BLaER1 (cell line): ENCODE measurements around the gene DEF6.
A peak's percentile ranks its signal among the peaks of the same experiment; 100 is the strongest.

Experiments
- H3K27ac ChIP-seq: shearing (Covaris generic); formaldehyde crosslinking; 2 replicates; pipeline ENCODE4 v1.8.1; 2022
- H3K27me3 ChIP-seq: shearing (Covaris generic); formaldehyde crosslinking; 2 replicates; pipeline ENCODE4 v1.8.1; 2022
- H3K36me3 ChIP-seq: shearing (Covaris generic); formaldehyde crosslinking; 2 replicates; pipeline ENCODE4 v1.8.1; 2022
- H3K4me1 ChIP-seq: shearing (Covaris generic); formaldehyde crosslinking; 2 replicates; pipeline ENCODE4 v1.8.1; 2022
- H3K4me2 ChIP-seq: shearing (Covaris generic); formaldehyde crosslinking; 2 replicates; pipeline ENCODE4 v1.8.1; 2022
- H3K4me3 ChIP-seq: shearing (Covaris generic); formaldehyde crosslinking; 2 replicates; pipeline ENCODE4 v1.8.1; 2022
- H3K9ac ChIP-seq: shearing (Covaris generic); formaldehyde crosslinking; 2 replicates; pipeline ENCODE4 v1.8.1; 2022
- H3K9me3 ChIP-seq: shearing (Covaris generic); formaldehyde crosslinking; 2 replicates; pipeline ENCODE4 v1.8.1; 2022
- H4K20me1 ChIP-seq: shearing (Covaris generic); formaldehyde crosslinking; 2 replicates; pipeline ENCODE4 v1.8.1; 2022
- Cebpa-rat ChIP-seq: shearing (Covaris generic); IDR thresholded peaks from 2 replicates; pipeline ENCODE4 v1.8.1; 2022

DEF6 gene, protein sequence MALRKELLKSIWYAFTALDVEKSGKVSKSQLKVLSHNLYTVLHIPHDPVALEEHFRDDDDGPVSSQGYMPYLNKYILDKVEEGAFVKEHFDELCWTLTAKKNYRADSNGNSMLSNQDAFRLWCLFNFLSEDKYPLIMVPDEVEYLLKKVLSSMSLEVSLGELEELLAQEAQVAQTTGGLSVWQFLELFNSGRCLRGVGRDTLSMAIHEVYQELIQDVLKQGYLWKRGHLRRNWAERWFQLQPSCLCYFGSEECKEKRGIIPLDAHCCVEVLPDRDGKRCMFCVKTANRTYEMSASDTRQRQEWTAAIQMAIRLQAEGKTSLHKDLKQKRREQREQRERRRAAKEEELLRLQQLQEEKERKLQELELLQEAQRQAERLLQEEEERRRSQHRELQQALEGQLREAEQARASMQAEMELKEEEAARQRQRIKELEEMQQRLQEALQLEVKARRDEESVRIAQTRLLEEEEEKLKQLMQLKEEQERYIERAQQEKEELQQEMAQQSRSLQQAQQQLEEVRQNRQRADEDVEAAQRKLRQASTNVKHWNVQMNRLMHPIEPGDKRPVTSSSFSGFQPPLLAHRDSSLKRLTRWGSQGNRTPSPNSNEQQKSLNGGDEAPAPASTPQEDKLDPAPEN

DNA sequence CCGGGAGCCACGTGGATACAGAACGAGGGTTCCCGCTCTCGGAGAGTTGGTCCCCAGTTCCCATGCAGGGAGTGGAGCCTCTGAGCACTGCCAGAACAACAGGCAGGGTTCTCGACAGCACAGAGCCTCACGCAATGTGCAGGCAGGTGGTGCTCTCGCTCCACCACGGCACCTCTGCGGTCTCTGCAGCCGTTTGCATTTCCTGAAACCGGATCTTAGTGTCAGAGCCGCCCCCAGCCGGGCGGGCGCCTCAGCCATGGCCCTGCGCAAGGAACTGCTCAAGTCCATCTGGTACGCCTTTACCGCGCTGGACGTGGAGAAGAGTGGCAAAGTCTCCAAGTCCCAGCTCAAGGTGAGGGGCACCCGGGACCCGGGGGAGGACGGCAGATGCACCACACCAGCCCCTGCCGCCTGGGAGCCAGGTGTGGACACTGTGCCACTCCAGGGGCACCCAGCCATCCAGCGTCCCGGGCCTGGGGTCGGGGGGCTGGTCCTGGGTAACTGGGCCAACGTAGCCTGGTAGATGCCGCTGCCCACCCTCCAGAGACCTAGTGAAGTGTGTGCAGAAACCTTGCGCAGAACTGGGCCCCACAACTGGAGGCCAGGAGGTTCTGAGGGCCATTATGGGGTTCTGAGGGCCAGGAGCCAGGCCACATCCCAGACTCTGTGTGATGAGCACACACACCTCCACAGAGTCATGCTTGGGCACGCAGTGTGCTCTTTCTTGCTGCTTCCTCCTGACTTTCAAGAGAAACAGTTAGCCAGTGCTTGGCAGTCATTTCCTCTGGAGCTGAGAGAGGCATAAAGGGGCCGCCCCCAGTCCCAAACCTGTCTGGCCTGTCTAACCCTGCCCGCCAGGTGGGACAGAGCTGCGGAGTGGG is at the start of gene DEF6:
TSS of gene DEF6 (plus strand) at position 218 of the 881 bp plus-strand sequence. CDS start at position 257, 39 bp downstream.
- peak within 1 kb of the TSS; percentile 83 for H3K4me3 ChIP-seq
- peak within 1 kb of the TSS; percentile 98 for H3K27ac ChIP-seq
- peaks cover 98% of the 10 kb centered on the region for H3K4me1 ChIP-seq
- no peaks in the 10 kb centered on the region for H3K9me3 ChIP-seq
- peaks cover 23% of the 10 kb centered on the region for H4K20me1 ChIP-seq
- no peaks in the 10 kb centered on the region for H3K27me3 ChIP-seq
- TF ChIP-seq Cebpa-rat = no peak
- H3K9ac ChIP-seq = peak within 1 kb of the TSS; percentile 96
- H3K36me3 ChIP-seq = peaks cover 27% of the 10 kb centered on the region
- peak within 1 kb of the TSS; percentile 100 for H3K4me2 ChIP-seq

DNA sequence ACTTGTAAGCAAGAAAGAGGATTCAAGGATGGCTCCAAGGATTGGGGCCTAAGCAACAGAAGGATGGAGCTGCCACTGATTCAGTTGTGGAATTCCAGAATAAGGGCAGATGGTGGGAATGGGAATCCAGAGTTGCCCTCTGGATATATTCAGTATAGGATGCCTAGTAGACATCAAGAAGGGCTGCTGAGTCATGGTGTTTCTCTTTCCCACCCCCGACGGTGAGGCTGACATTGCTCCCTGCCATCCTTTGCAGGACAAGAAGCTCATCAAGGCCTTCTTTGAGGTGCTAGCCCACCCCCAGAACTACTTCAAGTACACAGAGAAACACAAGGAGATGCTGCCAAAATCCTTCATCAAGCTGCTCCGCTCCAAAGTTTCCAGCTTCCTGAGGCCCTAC is 49.3 kb upstream of the DEF6 start:
- Histone ChIP-seq H3K36me3 (peaks cover 59% of the 10 kb centered on the region), H3K9ac (no peak overlapping the region), H3K9me3 (no peaks in the 10 kb centered on the region), H3K4me2 (peak overlapping the region; percentile 36), H3K27me3 (no peaks in the 10 kb centered on the region), H3K27ac (no peak overlapping the region), H3K4me3 (no peak overlapping the region), H4K20me1 (peaks cover 60% of the 10 kb centered on the region), H3K4me1 (peaks cover 29% of the 10 kb centered on the region)
- TF ChIP-seq Cebpa-rat = no peak

DNA sequence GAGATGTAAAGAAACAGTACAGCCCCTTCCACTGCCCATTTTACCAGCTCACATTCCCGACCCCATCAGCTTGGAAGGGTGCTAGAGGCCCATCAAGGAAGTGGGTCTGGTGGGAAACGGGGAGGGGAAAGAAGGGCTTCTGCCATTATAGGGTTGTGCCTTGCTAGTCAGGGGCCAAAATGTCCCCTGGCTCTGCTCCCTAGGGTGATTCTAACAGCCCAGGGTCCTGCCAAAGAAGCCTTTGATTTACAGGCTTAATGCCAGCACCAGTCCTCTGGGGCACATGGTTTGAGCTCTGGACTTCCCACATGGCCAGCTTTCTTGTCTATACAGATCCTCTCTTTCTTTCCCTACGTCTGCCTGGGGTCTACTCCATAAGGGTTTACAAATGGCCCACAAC is 48.7 kb upstream of the DEF6 start:
- Histone ChIP-seq H3K36me3 (peaks cover 52% of the 10 kb centered on the region), H3K9me3 (no peaks in the 10 kb centered on the region), H4K20me1 (peaks cover 60% of the 10 kb centered on the region), H3K4me3 (no peak overlapping the region), H3K9ac (no peak overlapping the region), H3K27me3 (no peaks in the 10 kb centered on the region), H3K4me1 (peaks cover 29% of the 10 kb centered on the region), H3K27ac (no peak overlapping the region), H3K4me2 (peak overlapping the region; percentile 36)
- no peak for TF ChIP-seq Cebpa-rat

DNA sequence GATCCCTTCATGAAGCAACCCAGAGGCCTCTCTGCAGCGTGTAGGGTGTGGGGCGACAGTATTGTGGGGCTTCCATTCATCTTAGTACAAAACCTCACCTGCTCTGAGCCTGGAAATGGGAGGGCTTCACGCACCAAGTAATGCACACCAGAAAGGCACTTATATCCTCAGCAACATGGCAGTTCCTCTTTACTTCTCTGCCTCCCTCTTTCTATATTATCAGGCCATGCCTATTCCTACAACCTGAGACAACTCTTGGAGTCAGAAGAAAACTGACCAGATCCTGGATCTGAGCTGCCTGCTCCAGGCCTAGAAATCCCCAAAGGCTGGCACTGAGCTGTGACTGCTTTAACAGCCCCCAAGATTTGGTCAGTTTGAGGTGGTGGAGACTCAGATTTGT is 45.7 kb upstream of the DEF6 start:
- Histone ChIP-seq H3K27me3 (no peaks in the 10 kb centered on the region), H3K4me2 (no peak overlapping the region), H3K4me1 (peaks cover 29% of the 10 kb centered on the region), H3K9me3 (no peaks in the 10 kb centered on the region), H3K27ac (no peak overlapping the region), H3K9ac (no peak overlapping the region), H4K20me1 (peaks cover 43% of the 10 kb centered on the region), H3K36me3 (peaks cover 26% of the 10 kb centered on the region), H3K4me3 (no peak overlapping the region)
- TF ChIP-seq Cebpa-rat = no peak

DNA sequence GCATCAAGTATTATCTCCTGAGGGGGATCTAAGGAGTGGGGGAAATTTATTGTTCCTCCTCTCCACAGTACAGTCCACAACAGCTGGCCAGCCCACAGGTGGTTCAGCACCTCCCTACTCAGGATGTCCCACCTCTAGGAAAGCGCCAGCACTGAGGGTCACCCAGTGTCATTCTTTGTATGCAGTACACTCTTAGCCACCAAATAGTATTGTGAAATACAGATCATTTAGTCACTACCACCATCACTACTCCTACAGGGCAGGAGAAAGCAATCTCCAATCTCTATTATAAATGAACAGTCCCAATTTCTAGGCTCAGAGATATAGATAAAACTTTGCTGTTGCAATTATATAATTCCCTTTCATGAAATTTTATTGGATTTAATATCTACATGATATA is 44.4 kb upstream of the DEF6 start:
- peaks cover 33% of the 10 kb centered on the region for H3K4me1 ChIP-seq
- no peak overlapping the region for H3K27ac ChIP-seq
- no peak overlapping the region for H3K4me2 ChIP-seq
- no peak overlapping the region for H3K9ac ChIP-seq
- peak; percentile 28; the same call in 1 of the 2 replicates for TF ChIP-seq Cebpa-rat
- no peak overlapping the region for H3K4me3 ChIP-seq
- H3K27me3 ChIP-seq = no peaks in the 10 kb centered on the region
- no peaks in the 10 kb centered on the region for H3K9me3 ChIP-seq
- H4K20me1 ChIP-seq = peaks cover 43% of the 10 kb centered on the region
- peaks cover 25% of the 10 kb centered on the region for H3K36me3 ChIP-seq

DNA sequence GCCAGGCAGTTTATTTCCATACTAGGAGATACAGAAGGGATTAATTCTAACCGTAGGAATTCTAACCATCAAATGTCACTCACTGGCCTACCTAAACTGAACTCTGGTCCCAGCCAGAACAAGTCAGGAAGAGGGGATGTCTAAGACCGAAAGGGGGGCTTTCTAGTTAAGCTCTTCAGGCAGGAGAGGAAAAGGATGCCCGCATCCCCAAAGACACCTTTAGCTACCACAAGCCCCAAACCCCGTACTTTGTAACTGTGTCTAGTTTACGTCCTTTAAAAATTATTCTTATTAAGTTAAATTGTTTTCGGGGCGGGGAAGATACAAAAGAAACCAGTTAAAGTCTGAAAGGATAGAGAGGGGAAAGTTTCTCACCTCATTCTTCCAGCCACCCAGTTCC is 39.3 kb upstream of the DEF6 start:
- Histone ChIP-seq H3K27ac (peak overlapping the region; percentile 97), H3K9ac (peak overlapping the region; percentile 96), H3K4me2 (peak overlapping the region; percentile 95), H3K9me3 (no peaks in the 10 kb centered on the region), H3K4me3 (peak overlapping the region; percentile 87), H3K36me3 (0 out of 2 replicates have a peak, but pooled peaks cover 4% of the 10 kb centered on the region), H4K20me1 (peaks cover 12% of the 10 kb centered on the region; the same call in 1 of the 2 replicates), H3K27me3 (no peaks in the 10 kb centered on the region), H3K4me1 (peaks cover 30% of the 10 kb centered on the region)
- TF ChIP-seq Cebpa-rat = no peak

DNA sequence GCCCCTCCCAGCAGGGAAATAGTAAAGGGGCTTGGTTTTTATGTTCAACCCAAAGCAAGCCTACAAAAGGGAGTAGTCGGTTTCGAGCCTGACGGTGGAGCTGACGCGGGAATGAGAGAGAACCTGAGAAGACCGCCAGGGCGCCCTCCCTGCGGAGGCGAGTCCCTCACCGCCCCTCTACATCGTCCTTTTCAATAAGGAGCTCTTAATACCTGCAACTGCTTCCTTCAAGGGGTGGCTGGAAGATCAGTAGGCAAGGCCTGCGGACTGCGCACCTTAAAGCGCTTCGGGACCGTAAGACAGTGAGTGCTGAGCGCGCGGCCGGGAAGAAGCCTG is 38.8 kb upstream of the DEF6 start:
- Histone ChIP-seq H3K9me3 (no peaks in the 10 kb centered on the region), H3K4me2 (peak overlapping the region; percentile 95), H3K27ac (peak overlapping the region; percentile 97), H4K20me1 (peaks cover 9% of the 10 kb centered on the region; the same call in 1 of the 2 replicates), H3K36me3 (0 out of 2 replicates have a peak, but pooled peaks cover 4% of the 10 kb centered on the region), H3K4me1 (peaks cover 35% of the 10 kb centered on the region), H3K9ac (peak overlapping the region; percentile 96), H3K4me3 (peak overlapping the region; percentile 87), H3K27me3 (no peaks in the 10 kb centered on the region)
- no peak for TF ChIP-seq Cebpa-rat

DNA sequence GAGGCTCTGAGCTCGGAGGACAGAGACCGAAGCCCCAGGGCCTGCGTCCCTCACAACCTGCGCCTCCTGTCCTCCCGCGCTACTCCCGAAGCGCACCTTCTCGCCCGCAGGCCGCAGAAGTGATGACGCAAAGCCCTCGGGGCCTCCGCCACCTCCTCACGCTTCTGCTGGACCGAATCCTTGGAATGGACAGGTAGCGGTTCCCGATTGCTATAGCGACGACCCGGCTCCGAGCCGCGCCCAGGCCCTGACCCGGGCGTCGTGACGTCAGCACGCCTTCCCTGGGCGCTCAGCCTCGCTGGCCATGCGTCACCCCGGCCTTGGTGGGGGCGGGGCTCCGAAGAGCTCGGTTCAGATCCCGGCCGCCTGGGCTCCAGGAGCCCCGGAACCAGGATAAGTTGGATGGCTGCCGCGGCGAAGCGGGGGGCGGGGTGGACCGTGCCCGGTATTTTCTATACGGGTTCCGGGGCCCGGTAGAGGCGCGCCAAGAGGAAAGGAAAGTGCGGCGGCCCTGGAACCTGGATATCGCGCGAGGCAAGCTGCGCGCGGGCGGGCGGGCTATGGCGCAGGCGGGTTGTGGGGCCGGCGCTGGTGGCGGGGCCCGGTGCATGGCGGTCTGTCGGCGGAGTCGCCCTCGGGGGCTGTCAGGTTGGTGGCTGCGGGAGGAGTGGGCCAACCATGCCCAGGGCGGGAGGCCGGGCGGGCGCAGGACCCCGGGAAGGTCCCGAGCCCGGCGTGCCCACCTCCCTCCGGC is 38.2 kb upstream of the DEF6 start, which contains the start of gene ZNF76:
TSS of gene ZNF76 (plus strand) at position 542 of the 754 bp plus-strand sequence. CDS start 21,417 bp downstream, outside the sequence.
- Histone ChIP-seq H4K20me1 (peaks cover 9% of the 10 kb centered on the region; the same call in 1 of the 2 replicates), H3K9ac (peak within 1 kb of the TSS; percentile 96), H3K4me3 (peak within 1 kb of the TSS; percentile 87), H3K4me2 (peak within 1 kb of the TSS; percentile 95), H3K27me3 (no peaks in the 10 kb centered on the region), H3K4me1 (peaks cover 41% of the 10 kb centered on the region), H3K36me3 (0 out of 2 replicates have a peak, but pooled peaks cover under 1% of the 10 kb centered on the region), H3K27ac (peak within 1 kb of the TSS; percentile 97), H3K9me3 (no peaks in the 10 kb centered on the region)
- TF ChIP-seq Cebpa-rat = no peak
